GM19099 (cell line): ENCODE measurements around the gene ELANE.

Source experiments
- POLR2A ChIP-seq: IDR thresholded peaks from 3 replicates; pipeline ENCODE4 v1.6.1; 2011; ENCODE audit warnings: low read depth; ENCODE audit not compliant: insufficient read length; ENCODE audit errors: extremely low read depth

The ELANE gene

DNA sequence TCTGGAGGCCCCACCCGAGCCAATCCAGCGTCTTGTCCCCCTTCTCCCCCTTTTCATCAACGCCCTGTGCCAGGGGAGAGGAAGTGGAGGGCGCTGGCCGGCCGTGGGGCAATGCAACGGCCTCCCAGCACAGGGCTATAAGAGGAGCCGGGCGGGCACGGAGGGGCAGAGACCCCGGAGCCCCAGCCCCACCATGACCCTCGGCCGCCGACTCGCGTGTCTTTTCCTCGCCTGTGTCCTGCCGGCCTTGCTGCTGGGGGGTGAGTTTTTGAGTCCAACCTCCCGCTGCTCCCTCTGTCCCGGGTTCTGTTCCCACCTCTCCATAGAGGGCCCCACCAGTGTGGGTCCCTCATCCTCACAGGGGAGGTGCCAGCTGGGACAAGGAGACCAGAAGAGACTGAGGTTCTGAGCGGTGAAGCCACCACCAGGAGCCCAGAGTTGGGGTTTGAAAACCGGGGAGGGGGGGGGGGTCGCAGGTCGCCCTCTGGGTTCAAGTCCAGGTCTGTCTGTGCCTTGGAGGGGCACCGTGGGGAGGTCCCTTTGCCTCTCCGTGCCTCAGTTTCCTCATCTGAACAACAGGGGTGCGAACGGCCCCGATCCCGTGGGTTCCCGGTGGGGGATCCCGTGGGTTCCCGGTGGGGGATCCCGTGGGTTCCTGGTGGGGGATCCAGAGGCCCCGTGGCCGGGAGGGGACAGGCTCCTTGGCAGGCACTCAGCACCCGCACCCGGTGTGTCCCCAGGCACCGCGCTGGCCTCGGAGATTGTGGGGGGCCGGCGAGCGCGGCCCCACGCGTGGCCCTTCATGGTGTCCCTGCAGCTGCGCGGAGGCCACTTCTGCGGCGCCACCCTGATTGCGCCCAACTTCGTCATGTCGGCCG, at the start of gene ELANE:
TSS of gene ELANE (plus strand) at position 168 of the 878 bp plus-strand sequence. CDS start at position 194, 26 bp downstream.
- TF ChIP-seq POLR2A = no peak

DNA sequence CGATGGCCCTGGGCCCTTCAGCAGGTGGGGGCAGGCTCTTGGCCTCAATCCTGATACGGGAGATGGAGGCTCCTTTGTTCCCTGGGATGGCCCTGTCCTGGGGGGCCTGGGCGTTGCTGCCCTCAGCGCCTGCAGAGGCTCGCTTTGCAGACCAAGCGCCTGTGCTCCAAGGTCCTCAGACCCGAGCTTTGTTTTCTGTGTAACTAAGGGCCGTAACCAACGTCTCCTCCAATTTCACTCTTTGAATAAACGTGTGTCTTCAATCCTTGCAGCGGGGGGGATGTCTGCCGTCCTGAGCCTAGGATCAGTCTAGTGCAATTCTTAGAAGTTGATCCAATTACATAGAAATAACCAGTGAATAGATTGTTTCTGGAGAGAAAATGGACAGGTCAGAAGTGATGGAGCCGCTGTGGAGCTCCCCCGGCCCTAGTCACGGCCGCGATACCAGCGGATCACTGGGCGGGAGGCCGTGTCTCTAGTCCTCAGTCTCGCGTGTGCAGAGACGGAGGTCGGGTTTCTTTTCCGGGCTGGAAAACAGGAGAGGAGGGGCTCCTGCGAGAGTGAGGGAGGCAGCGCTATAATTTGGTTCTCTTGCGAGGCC, 49.5 kb upstream of the ELANE start:
- TF ChIP-seq POLR2A = no peak

GRCh38 chr19:803099-803561, 49.0 kb upstream of the ELANE start:
- TF ChIP-seq POLR2A = no peak

DNA sequence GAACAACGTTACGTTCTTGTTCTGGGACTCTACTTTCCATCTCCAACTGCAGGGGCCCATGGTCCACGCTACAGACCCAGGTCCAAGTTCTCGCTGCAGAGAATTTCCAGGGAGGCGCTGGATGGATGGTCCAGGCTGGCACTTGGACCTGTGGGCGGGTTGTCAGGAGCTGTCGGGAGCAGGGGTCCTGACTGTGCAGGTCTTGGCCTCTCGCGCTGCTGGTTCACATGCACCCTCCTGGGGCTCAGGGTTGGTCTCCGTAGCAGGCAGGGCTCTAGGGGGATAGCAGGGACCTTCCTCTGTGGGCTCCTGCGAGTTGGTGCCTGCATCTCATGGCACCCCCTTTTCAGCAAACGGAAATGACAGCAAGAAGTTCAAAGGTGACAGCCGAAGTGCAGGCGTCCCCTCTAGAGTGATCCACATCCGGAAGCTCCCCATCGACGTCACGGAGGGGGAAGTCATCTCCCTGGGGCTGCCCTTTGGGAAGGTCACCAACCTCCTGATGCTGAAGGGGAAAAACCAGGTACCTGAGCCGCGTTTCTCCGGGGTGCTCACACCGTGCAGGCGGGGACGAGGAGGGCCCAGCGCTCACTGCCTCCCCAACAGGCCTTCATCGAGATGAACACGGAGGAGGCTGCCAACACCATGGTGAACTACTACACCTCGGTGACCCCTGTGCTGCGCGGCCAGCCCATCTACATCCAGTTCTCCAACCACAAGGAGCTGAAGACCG, 48.3 kb upstream of the ELANE start:
- no peak for TF ChIP-seq POLR2A

DNA sequence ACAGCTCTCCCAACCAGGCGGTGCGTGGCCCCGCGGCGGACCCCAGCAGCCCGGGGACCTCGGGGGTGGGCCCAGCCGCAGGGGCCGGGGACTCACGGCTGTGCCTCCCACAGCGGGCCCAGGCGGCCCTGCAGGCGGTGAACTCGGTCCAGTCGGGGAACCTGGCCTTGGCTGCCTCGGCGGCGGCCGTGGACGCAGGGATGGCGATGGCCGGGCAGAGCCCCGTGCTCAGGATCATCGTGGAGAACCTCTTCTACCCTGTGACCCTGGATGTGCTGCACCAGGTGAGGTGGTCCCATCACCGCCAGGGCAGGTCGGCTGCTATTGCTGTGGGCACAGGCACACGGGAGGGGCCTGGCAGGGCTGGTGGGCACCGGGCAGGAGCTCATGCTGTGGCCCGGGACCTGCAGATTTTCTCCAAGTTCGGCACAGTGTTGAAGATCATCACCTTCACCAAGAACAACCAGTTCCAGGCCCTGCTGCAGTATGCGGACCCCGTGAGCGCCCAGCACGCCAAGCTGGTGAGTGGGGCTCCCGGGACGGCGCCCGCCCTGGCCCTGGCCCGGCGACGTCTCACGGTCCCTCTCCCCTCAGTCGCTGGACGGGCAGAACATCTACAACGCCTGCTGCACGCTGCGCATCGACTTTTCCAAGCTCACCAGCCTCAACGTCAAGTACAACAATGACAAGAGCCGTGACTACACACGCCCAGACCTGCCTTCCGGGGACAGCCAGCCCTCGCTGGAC, 47.5 kb upstream of the ELANE start:
- TF ChIP-seq POLR2A = no peak

DNA sequence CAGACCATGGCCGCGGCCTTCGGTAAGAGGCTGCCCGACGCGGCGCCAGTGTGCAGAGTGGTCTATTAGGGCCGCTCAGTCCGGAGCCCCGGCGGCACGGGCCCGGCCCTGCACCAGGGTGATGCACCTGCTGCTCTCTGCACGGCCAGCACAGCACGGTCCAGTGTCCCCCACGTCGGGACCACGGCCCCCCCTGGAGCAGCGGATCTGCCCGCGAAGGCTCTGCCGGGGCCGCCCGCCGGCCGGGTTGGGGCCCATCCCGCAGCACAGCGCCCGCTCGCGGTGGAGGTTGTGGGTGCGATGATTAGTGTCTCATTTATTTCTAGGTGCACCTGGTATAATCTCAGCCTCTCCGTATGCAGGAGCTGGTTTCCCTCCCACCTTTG, 46.9 kb upstream of the ELANE start:
- no peak for TF ChIP-seq POLR2A

GRCh38 chr19:805600-806550, 46.2 kb upstream of the ELANE start:
- TF ChIP-seq POLR2A = no peak

GRCh38 chr19:806815-807421, 45.2 kb upstream of the ELANE start:
- no peak for TF ChIP-seq POLR2A

- no peak for TF ChIP-seq POLR2A
Measured at GRCh38 chr19:807627-808422, 44.3 kb upstream of the ELANE start.

GRCh38 chr19:808423-808775, 43.7 kb upstream of the ELANE start:
- TF ChIP-seq POLR2A = no peak

DNA sequence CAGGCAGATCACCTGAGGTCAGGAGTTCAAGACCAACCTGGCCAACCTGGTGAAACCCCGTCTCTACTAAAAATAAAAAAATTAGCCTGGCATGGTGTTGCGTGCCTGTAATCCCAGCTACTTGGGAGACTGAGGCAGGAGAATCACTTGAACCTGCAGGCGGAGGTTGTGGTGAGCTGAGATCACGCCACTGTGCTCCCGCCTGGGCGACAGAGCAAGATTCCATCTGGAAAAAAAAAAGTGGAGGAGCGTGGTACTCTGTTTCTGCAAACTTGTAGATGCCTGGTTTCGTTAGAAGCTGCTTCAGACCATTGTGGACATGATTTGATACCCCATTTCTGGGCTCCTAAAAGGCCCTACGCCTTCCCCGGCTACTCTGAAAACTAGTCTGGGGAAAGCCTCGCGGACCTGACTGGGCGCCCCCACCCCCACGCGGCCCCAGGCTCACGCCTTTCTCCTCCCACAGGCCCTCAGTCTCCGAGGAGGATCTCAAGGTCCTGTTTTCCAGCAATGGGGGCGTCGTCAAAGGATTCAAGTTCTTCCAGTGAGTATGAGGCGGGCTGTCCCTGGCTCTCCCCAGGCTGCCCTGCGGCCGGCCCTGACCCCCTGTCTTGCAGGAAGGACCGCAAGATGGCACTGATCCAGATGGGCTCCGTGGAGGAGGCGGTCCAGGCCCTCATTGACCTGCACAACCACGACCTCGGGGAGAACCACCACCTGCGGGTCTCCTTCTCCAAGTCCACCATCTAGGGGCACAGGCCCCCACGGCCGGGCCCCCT, 41.8 kb upstream of the ELANE start:
- TF ChIP-seq POLR2A = no peak
